ENCODE results near the gene BRWD1.

The BRWD1 gene

DNA sequence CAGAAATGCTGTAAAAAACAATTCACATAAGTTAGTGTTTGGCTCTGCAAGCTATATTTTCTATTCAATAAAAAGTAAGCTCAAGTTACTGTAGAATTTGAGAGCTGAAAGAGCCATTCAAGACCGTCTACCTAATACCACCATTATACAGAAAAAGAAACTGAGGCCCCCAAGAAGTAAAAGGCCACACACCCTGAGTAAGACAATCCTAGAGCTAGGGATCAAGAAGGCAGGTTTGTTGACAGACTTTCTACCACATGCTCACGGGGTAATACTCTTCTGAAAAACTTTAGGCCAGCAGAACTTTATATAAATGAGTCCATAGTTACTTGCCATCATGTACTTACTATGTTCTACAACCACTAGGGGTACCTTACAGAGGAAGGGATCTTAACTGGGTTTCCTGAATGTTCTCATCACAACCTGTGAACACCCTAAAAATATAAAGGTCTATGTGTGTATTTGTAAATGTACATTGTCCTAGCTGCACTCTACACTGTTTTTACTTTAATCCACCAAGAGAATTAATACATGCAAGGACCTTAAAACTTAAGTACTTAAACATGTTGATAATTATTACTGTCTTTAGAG is 132.9 kb downstream of the BRWD1 start:
- Histone ChIP-seq H3K9ac (ENCODE audit: insufficient read length, low read depth) (no peak overlapping the region), H3K4me3 (ENCODE audit: insufficient read length, low read depth) (no peak overlapping the region), H3K9me3 (ENCODE audit: insufficient read depth, low read length) (no peaks in the 10 kb centered on the region), H3K36me3 (ENCODE audit: insufficient read depth, insufficient read length, low read length) (peaks cover 59% of the 10 kb centered on the region), H3K4me1 (ENCODE audit: insufficient read depth, insufficient read length) (no peaks in the 10 kb centered on the region), H3K27me3 (ENCODE audit: insufficient read depth, insufficient read length) (no peaks in the 10 kb centered on the region)
- DNase-seq (ENCODE audit: low read depth, low spot score) = no peak
- TF ChIP-seq YY1 (IDR thresholded peaks at IDR 0.05; ENCODE audit: insufficient read depth, insufficient read length) (no peak), SUZ12 (IDR thresholded peaks at IDR 0.05; ENCODE audit: extremely low read depth, insufficient read depth, insufficient read length) (no peak), ZNF274 (IDR thresholded peaks at IDR 0.05; ENCODE audit: low read depth, low read length) (no peak)

- DNase-seq (ENCODE audit: low read depth, low spot score) = no peak
- H3K9ac ChIP-seq (ENCODE audit: insufficient read length, low read depth) = no peak overlapping the region
- H3K27me3 ChIP-seq (ENCODE audit: insufficient read depth, insufficient read length) = no peaks in the 10 kb centered on the region
- no peaks in the 10 kb centered on the region for H3K4me1 ChIP-seq (ENCODE audit: insufficient read depth, insufficient read length)
- no peak for TF ChIP-seq SUZ12 (IDR thresholded peaks at IDR 0.05; ENCODE audit: extremely low read depth, insufficient read depth, insufficient read length)
- TF ChIP-seq YY1 (IDR thresholded peaks at IDR 0.05; ENCODE audit: insufficient read depth, insufficient read length) = no peak
- no peak for TF ChIP-seq ZNF274 (IDR thresholded peaks at IDR 0.05; ENCODE audit: low read depth, low read length)
- no peak overlapping the region for H3K4me3 ChIP-seq (ENCODE audit: insufficient read length, low read depth)
- peaks cover 78% of the 10 kb centered on the region for H3K36me3 ChIP-seq (ENCODE audit: insufficient read depth, insufficient read length, low read length)
- no peaks in the 10 kb centered on the region for H3K9me3 ChIP-seq (ENCODE audit: insufficient read depth, low read length)
Observed at GRCh38 chr21:39178421-39178820, 135.0 kb downstream of the BRWD1 start.

- no peak for DNase-seq (ENCODE audit: low read depth, low spot score)
- Histone ChIP-seq H3K4me3 (ENCODE audit: insufficient read length, low read depth) (no peak overlapping the region), H3K4me1 (ENCODE audit: insufficient read depth, insufficient read length) (no peaks in the 10 kb centered on the region), H3K9ac (ENCODE audit: insufficient read length, low read depth) (no peak overlapping the region), H3K27me3 (ENCODE audit: insufficient read depth, insufficient read length) (no peaks in the 10 kb centered on the region), H3K9me3 (ENCODE audit: insufficient read depth, low read length) (no peaks in the 10 kb centered on the region), H3K36me3 (ENCODE audit: insufficient read depth, insufficient read length, low read length) (peaks cover 92% of the 10 kb centered on the region)
- TF ChIP-seq ZNF274 (IDR thresholded peaks at IDR 0.05; ENCODE audit: low read depth, low read length) = no peak
Observed at GRCh38 chr21:39176271-39176709, 137.1 kb downstream of the BRWD1 start.

GRCh38 chr21:39175665-39176064 is 137.8 kb downstream of the BRWD1 start:
- TF ChIP-seq SUZ12 (IDR thresholded peaks at IDR 0.05; ENCODE audit: extremely low read depth, insufficient read depth, insufficient read length) (no peak), ZNF274 (IDR thresholded peaks at IDR 0.05; ENCODE audit: low read depth, low read length) (no peak), YY1 (IDR thresholded peaks at IDR 0.05; ENCODE audit: insufficient read depth, insufficient read length) (no peak)
- Histone ChIP-seq H3K9ac (ENCODE audit: insufficient read length, low read depth) (no peak overlapping the region), H3K9me3 (ENCODE audit: insufficient read depth, low read length) (no peaks in the 10 kb centered on the region), H3K27me3 (ENCODE audit: insufficient read depth, insufficient read length) (no peaks in the 10 kb centered on the region), H3K4me1 (ENCODE audit: insufficient read depth, insufficient read length) (no peaks in the 10 kb centered on the region), H3K4me3 (ENCODE audit: insufficient read length, low read depth) (no peak overlapping the region), H3K36me3 (ENCODE audit: insufficient read depth, insufficient read length, low read length) (peaks cover 92% of the 10 kb centered on the region)
- no peak for DNase-seq (ENCODE audit: low read depth, low spot score)

DNA sequence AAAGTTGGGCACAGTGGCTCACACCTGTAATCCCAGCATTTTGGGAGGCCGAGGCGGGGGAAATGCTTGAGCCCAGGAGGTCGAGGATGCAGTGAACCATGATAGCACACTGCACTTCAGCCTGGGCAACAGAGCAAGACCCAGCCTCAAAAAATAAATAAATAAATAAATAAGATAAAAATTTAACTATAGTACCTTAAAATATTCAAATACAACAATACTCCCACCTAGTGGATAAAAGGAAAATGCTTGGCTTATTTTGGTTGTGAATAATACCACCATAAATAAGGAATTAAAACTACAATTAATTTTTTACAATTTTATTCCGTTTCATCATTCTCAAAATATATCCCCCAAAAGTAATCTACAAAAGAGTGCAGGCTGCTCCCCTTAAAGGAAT is 138.3 kb downstream of the BRWD1 start:
- DNase-seq (ENCODE audit: low read depth, low spot score) = no peak
- H3K4me1 ChIP-seq (ENCODE audit: insufficient read depth, insufficient read length) = no peaks in the 10 kb centered on the region
- TF ChIP-seq SUZ12 (IDR thresholded peaks at IDR 0.05; ENCODE audit: extremely low read depth, insufficient read depth, insufficient read length) (no peak), ZNF274 (IDR thresholded peaks at IDR 0.05; ENCODE audit: low read depth, low read length) (no peak), YY1 (IDR thresholded peaks at IDR 0.05; ENCODE audit: insufficient read depth, insufficient read length) (no peak)
- no peaks in the 10 kb centered on the region for H3K9me3 ChIP-seq (ENCODE audit: insufficient read depth, low read length)
- H3K9ac ChIP-seq (ENCODE audit: insufficient read length, low read depth) = no peak overlapping the region
- H3K4me3 ChIP-seq (ENCODE audit: insufficient read length, low read depth) = no peak overlapping the region
- H3K27me3 ChIP-seq (ENCODE audit: insufficient read depth, insufficient read length) = no peaks in the 10 kb centered on the region
- H3K36me3 ChIP-seq (ENCODE audit: insufficient read depth, insufficient read length, low read length) = peaks cover 92% of the 10 kb centered on the region

GRCh38 chr21:39173716-39174680 is 139.4 kb downstream of the BRWD1 start:
- no peak for DNase-seq (ENCODE audit: low read depth, low spot score)
- no peak overlapping the region for H3K4me3 ChIP-seq (ENCODE audit: insufficient read length, low read depth)
- peaks cover 92% of the 10 kb centered on the region for H3K36me3 ChIP-seq (ENCODE audit: insufficient read depth, insufficient read length, low read length)
- H3K9me3 ChIP-seq (ENCODE audit: insufficient read depth, low read length) = no peaks in the 10 kb centered on the region
- no peak overlapping the region for H3K9ac ChIP-seq (ENCODE audit: insufficient read length, low read depth)
- H3K4me1 ChIP-seq (ENCODE audit: insufficient read depth, insufficient read length) = no peaks in the 10 kb centered on the region
- no peak for TF ChIP-seq YY1 (IDR thresholded peaks at IDR 0.05; ENCODE audit: insufficient read depth, insufficient read length)
- no peak for TF ChIP-seq SUZ12 (IDR thresholded peaks at IDR 0.05; ENCODE audit: extremely low read depth, insufficient read depth, insufficient read length)
- no peak for TF ChIP-seq ZNF274 (IDR thresholded peaks at IDR 0.05; ENCODE audit: low read depth, low read length)
- H3K27me3 ChIP-seq (ENCODE audit: insufficient read depth, insufficient read length) = no peaks in the 10 kb centered on the region

DNA sequence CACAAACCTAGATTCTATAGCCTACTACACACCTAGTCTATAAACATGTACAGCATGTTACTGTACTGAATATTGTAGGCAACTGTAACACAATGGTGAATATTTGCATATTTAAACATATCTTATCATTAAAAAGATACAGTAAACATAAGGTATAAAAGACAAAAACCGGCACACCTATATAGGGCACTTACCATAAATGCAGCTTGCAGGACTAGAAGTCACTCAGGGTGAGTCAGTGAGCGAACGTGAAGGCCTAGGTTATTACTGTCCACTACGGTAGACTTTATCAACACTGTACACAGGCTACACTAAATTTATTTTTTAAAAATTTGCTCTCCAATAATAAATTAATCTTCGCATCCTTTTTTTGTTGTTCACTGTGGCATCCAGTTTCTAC is 143.5 kb downstream of the BRWD1 start:
- H3K4me3 ChIP-seq (ENCODE audit: insufficient read length, low read depth) = no peak overlapping the region
- no peaks in the 10 kb centered on the region for H3K27me3 ChIP-seq (ENCODE audit: insufficient read depth, insufficient read length)
- H3K9me3 ChIP-seq (ENCODE audit: insufficient read depth, low read length) = peaks cover 3% of the 10 kb centered on the region; the same call in 1 of the 2 replicates
- no peak overlapping the region for H3K9ac ChIP-seq (ENCODE audit: insufficient read length, low read depth)
- TF ChIP-seq SUZ12 (IDR thresholded peaks at IDR 0.05; ENCODE audit: extremely low read depth, insufficient read depth, insufficient read length) (no peak), YY1 (IDR thresholded peaks at IDR 0.05; ENCODE audit: insufficient read depth, insufficient read length) (no peak), ZNF274 (IDR thresholded peaks at IDR 0.05; ENCODE audit: low read depth, low read length) (no peak)
- H3K4me1 ChIP-seq (ENCODE audit: insufficient read depth, insufficient read length) = no peaks in the 10 kb centered on the region
- H3K36me3 ChIP-seq (ENCODE audit: insufficient read depth, insufficient read length, low read length) = peaks cover 54% of the 10 kb centered on the region
- no peak for DNase-seq (ENCODE audit: low read depth, low spot score)

Measured in NT2/D1 (cell line).